ENCODE results near the gene WWOX. TPM values are rescaled to one million over a fixed set of nuclear protein-coding genes. Genes with fewer than 3 reads are reported as not detected.

WWOX gene
- total and polyA plus RNA-seq, 2 donors = 15.3 to 28.4 TPM

DNA sequence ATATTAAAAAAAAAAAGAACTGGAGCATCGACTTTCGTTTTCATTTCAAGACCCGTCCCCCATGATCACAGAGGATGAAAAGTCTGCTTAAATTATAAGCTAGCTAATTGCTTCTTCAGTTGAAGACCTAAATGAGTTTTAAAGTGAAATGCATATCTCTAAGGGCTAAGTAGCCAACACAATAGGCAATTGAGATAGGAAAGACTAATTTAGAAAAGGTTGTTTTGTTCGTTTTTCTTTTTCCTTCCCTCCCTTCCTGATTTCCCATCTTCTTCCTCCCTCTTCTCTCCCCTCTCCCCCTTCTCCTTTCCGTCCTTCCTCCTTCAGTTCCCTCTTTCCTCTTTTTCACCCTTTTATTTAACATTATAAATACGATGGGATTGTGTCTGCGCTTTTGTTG is 377.2 kb downstream of the WWOX start:
- no peaks in the 10 kb centered on the region for H3K4me1 ChIP-seq (ENCODE audit: insufficient read depth)
- no peak overlapping the region for H3K27ac ChIP-seq (ENCODE audit: low read depth)
- H3K36me3 ChIP-seq (ENCODE audit: insufficient read depth) = no peaks in the 10 kb centered on the region
- DNase-seq (ENCODE audit: extremely low spot score) = no peak
- no peak overlapping the region for H3K4me3 ChIP-seq (ENCODE audit: low read depth, low read length)
- 94% methylated on average over 7 of the region's 7 CpGs for WGBS

DNA sequence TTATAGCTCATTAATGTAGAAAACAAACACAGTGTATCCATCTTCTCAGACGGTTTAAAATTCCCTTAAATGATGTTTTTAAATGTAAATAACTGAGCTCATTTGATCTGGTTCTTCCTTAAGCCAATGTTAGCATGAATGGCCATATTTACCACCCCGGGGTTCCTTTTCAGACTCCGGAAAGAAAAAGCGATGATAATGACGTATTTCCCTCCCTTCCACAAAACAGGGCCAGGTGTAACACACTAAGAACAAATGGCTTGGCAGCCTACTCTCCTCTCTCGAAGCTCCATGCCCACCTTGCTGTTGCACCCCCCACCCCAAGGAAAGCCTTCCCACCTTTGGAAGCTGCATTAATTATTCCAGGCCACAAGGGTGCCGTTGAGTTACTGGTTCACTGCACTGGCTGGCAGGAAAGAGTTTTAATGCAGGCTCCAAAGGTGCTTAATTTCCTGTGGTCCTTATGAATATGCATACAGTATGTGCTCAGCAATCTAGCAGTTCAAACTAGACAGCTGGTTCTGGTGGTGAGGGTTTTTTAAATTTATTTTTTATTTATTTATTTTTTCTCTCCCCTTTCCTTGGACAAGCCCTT is 378.9 kb downstream of the WWOX start:
- Histone ChIP-seq H3K4me3 (ENCODE audit: low read depth, low read length) (no peak overlapping the region), H3K4me1 (ENCODE audit: insufficient read depth) (no peaks in the 10 kb centered on the region), H3K27ac (ENCODE audit: low read depth) (no peak overlapping the region), H3K36me3 (ENCODE audit: insufficient read depth) (no peaks in the 10 kb centered on the region)
- 80% methylated on average over 7 of the region's 7 CpGs for WGBS
- no peak for DNase-seq (ENCODE audit: extremely low spot score)

DNA sequence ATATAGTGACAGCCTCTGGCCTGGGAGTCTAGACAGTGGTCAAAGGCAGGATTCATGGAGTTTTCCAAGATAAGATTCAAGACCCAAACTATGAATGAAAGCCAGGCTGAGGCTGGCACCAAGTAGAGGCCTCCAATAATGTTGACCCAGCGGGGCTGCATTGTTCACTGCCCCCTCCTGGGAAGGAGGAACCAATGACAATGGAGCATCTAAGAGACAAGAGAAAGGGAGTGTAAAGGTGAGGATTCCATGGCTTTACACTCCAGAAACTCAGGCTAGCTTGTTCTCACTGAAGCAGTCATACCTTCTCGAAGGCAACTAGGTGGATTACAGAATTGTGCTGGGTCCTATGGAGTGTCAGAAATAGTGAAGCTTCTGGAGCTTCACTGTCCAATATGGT is 380.3 kb downstream of the WWOX start:
- Histone ChIP-seq H3K4me3 (ENCODE audit: low read depth, low read length) (no peak overlapping the region), H3K36me3 (ENCODE audit: insufficient read depth) (no peaks in the 10 kb centered on the region), H3K27ac (ENCODE audit: low read depth) (no peak overlapping the region), H3K4me1 (ENCODE audit: insufficient read depth) (no peaks in the 10 kb centered on the region)
- 99% methylated on average over 2 of the region's 2 CpGs for WGBS
- DNase-seq (ENCODE audit: extremely low spot score) = no peak

DNA sequence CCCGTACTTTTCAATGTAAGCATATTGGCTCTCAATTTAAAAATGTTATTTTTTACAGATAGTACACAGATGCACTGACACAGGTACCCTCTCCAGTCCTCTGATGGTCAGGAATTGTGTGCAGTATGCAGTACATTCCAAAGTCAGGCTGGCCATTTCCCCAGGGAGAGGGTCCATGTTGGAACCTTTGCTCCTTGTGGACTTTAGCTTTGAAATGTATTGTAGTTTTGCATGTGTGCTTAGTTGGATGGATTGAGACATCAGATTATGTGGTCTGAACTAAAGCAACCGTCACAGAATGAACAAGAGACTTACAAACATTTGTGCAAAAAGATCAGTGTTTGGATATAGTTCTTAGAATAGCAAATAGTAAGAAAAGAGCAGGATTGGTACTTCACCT is 381.1 kb downstream of the WWOX start:
- Histone ChIP-seq H3K4me1 (ENCODE audit: insufficient read depth) (no peaks in the 10 kb centered on the region), H3K27ac (ENCODE audit: low read depth) (no peak overlapping the region), H3K36me3 (ENCODE audit: insufficient read depth) (no peaks in the 10 kb centered on the region), H3K4me3 (ENCODE audit: low read depth, low read length) (no peak overlapping the region)
- DNase-seq (ENCODE audit: extremely low spot score) = no peak
- WGBS = 63% methylated on average over 2 of the region's 2 CpGs

DNA sequence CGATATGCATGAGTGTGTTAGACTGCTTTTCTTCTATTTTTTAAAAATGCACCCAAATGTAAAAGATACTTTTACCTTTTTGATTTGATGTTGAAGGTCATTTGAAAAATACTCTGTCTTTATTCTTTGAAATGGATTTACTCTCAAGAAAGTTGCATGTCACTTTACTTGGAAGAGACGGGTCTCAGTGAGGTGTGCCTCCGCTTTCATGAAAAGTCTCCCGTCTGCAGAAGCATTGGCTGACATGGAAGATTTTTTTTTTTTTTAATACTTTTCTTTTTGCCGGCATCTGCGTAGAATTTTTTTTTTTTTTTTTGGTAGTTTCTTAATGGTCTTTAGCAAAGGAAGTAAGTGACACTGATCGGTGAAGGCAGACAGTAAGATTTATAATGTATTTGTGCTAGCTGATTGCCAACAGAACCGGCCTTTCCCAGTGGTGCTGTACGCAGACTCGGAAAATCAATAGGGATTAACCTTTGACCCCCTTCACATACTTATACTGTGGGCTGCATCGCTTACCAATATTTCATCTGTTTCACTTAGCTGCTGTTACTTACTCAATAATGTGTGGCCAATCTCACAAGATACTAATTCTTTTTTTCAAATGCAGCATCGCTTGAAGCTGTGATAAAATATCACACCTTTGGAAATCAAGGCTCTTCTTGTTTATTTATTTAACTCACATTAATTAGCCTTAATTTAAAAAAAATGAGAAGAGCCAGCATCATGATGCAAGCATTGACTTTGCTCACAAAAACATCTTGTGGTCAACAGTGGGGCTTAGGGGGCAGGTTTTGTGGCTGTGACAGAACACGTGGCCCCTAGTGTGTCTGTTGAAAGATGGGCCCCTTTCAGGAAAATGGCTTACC is 383.9 kb downstream of the WWOX start:
- Histone ChIP-seq H3K4me1 (ENCODE audit: insufficient read depth) (no peaks in the 10 kb centered on the region), H3K36me3 (ENCODE audit: insufficient read depth) (no peaks in the 10 kb centered on the region), H3K27ac (ENCODE audit: low read depth) (no peak overlapping the region), H3K4me3 (ENCODE audit: low read depth, low read length) (no peak overlapping the region)
- 93% methylated on average over 13 of the region's 13 CpGs for WGBS
- DNase-seq (ENCODE audit: extremely low spot score) = no peak

DNA sequence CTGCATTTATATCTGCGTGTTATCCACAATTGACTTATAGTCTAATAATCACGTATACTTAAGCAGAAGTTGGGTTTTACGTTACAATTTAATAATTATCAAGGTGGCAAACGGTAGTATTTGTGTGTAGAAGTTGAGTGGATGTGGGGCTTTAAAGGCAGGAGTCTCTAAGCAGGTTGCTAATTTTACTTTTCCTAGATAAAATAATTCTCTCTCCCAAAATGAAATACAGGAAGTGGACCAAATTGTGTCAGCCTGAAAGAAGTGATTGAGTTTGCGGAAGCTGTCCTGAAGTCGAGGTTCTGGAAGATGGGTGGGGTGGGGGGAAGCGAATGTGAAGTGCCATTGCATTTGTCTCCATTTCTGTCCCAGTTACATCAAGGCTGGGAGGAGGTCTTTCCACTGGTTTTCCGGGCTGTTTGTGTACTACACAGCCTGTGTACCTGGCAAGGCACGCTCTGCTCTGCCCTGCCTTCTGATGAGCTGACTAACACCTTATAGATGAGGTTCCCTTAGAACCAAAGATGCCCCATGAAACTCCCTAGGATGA is 385.1 kb downstream of the WWOX start:
- H3K36me3 ChIP-seq (ENCODE audit: insufficient read depth) = no peaks in the 10 kb centered on the region
- no peak for DNase-seq (ENCODE audit: extremely low spot score)
- no peak overlapping the region for H3K4me3 ChIP-seq (ENCODE audit: low read depth, low read length)
- 96% methylated on average over 9 of the region's 9 CpGs for WGBS
- no peak overlapping the region for H3K27ac ChIP-seq (ENCODE audit: low read depth)
- no peaks in the 10 kb centered on the region for H3K4me1 ChIP-seq (ENCODE audit: insufficient read depth)

DNA sequence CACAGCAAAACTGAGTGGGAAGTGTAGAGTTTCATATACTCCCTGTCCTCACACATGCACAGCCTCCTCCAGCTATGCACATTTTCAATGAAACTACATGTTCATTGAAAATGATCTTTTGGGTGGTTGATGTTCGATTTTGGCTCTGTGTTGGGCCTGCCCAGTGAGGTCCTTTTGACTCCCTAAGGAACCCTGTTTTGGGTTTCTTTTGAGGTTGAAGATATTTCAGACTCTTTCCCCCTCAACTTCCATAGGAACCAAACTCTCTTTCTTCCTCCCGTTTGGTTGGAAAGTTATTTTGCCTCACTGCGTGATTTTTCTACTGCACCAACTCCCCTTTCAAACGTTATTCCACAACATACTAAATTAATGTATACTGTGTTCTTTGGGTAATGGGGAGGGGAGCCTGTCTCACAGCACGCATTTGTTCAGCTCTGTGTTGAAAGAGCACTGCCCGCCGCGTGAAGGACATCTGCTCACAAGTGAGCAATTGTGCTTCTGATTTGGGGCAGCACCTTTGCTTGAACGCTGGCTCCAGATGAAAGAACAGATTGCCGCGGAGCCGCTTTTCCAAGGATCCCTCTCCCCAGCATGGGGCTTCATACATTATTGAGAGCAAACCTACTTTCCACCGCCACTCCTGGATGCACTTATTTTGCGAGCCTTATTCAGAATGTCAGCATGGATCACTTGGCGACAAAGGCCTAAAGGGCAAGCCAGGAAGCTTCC is 385.9 kb downstream of the WWOX start:
- no peak for DNase-seq (ENCODE audit: extremely low spot score)
- Histone ChIP-seq H3K4me3 (ENCODE audit: low read depth, low read length) (no peak overlapping the region), H3K4me1 (ENCODE audit: insufficient read depth) (no peaks in the 10 kb centered on the region), H3K27ac (ENCODE audit: low read depth) (no peak overlapping the region), H3K36me3 (ENCODE audit: insufficient read depth) (no peaks in the 10 kb centered on the region)
- 85% methylated on average over 15 of the region's 15 CpGs for WGBS

DNA sequence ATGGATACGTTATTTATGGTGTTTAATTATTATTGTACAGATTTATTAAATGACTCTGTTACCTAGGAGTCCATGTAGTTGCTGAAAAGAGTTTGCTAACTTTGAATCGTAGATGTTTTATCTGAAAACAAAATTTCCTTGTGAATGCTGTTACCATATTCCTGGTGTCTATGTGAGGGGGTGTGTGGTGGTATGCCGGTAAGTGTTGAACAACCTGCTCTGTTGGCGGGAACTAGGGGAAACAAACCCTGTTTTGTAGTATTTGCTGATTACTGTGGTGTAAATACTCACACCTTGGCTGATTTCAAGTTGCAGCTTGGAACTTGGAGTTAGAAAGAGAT is 386.4 kb downstream of the WWOX start:
- DNase-seq (ENCODE audit: extremely low spot score) = no peak

DNA sequence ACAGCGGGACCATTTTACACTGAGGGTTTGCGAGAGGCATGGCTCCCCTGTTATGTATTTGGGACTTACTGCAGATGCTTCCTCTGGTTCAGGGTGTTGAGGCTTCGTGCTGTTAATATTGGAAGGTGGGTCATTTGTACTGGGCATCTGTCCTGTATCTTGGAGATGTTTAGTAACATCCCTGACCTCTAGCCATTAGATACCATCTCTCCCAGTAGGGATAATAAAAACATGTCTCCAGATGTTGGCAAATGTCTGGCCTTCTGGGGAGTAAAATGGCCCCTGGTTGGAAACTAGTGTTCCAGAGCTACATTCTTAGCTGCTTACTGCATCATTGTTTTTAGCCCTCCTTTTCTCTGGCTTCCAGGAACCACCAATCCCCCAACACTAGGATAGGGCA is 388.0 kb downstream of the WWOX start:
- 93% methylated on average over 3 of the region's 3 CpGs for WGBS
- Histone ChIP-seq H3K27ac (ENCODE audit: low read depth) (no peak overlapping the region), H3K4me3 (ENCODE audit: low read depth, low read length) (no peak overlapping the region), H3K4me1 (ENCODE audit: insufficient read depth) (no peaks in the 10 kb centered on the region), H3K36me3 (ENCODE audit: insufficient read depth) (no peaks in the 10 kb centered on the region)
- no peak for DNase-seq (ENCODE audit: extremely low spot score)

More for the DNA sequence above, 386.4 kb downstream of the WWOX start:
- Histone ChIP-seq H3K36me3 (ENCODE audit: insufficient read depth) (no peaks in the 10 kb centered on the region), H3K4me3 (ENCODE audit: low read depth, low read length) (no peak overlapping the region), H3K27ac (ENCODE audit: low read depth) (no peak overlapping the region), H3K4me1 (ENCODE audit: insufficient read depth) (no peaks in the 10 kb centered on the region)
- WGBS = 93% methylated on average over 4 of the region's 4 CpGs

DNA sequence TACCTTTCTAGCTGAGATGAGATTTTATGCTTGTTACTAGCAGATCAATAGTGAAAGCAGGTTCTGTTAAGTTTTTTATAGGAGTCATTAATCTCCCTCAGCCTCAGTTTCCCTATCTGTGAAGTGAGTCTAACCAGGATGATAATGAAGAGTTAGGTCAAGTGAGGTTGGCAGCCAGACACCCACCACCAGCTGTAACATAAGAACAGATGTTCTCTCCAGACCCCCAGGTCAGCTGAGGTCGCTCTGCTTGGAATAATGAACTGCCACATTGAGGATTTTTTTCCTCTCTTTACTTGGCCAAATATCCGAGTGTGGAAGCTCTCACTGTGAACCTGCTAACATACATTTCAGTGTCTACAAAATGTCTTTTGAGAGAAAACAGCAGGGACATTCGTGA is 389.6 kb downstream of the WWOX start:
- Histone ChIP-seq H3K27ac (ENCODE audit: low read depth) (no peak overlapping the region), H3K4me1 (ENCODE audit: insufficient read depth) (no peaks in the 10 kb centered on the region), H3K4me3 (ENCODE audit: low read depth, low read length) (no peak overlapping the region), H3K36me3 (ENCODE audit: insufficient read depth) (no peaks in the 10 kb centered on the region)
- no peak for DNase-seq (ENCODE audit: extremely low spot score)
- WGBS = 47% methylated on average over 3 of the region's 3 CpGs

DNA sequence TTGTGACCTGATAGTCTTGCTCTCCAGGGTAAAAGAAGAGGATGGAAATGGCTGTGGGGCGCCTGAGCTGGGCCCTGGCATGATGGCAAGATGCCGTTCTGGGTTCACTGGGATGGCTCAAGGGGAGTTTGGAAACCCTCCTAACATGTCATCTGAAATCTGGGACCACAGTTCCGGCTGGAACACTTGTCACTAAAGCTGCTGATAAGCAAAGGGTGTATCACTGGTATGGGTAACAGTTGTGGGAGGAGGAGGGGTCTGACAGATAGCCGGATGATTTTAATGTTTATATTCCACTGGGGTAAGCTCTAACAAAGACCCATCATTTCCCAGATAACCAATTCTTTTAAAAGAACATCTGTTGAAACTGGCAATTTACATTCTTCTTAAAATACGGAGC is 390.2 kb downstream of the WWOX start:
- Histone ChIP-seq H3K4me3 (ENCODE audit: low read depth, low read length) (no peak overlapping the region), H3K36me3 (ENCODE audit: insufficient read depth) (no peaks in the 10 kb centered on the region), H3K27ac (ENCODE audit: low read depth) (no peak overlapping the region), H3K4me1 (ENCODE audit: insufficient read depth) (no peaks in the 10 kb centered on the region)
- 71% methylated on average over 5 of the region's 5 CpGs for WGBS
- no peak for DNase-seq (ENCODE audit: extremely low spot score)

DNA sequence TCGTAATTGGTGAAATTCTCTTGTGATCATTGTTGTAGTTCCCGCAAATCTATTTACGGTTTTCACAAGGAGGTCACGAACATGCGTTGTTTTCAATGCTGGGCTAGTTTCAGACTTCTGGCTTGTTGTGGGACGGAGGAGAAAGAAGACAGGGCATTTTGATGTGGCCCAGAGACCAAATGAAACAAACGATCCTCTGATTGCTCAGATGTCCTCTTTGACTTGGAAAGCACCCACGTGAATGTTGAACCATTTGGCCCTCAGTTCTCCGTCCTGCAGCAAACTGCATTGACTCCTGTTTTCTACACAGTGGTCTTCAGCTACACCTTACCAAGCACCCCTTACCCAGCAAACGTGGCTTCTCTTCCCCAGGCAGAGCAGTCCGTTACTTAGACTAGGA is 391.0 kb downstream of the WWOX start:
- Histone ChIP-seq H3K4me3 (ENCODE audit: low read depth, low read length) (no peak overlapping the region), H3K27ac (ENCODE audit: low read depth) (no peak overlapping the region)
- WGBS = 87% methylated on average over 11 of the region's 11 CpGs

DNA sequence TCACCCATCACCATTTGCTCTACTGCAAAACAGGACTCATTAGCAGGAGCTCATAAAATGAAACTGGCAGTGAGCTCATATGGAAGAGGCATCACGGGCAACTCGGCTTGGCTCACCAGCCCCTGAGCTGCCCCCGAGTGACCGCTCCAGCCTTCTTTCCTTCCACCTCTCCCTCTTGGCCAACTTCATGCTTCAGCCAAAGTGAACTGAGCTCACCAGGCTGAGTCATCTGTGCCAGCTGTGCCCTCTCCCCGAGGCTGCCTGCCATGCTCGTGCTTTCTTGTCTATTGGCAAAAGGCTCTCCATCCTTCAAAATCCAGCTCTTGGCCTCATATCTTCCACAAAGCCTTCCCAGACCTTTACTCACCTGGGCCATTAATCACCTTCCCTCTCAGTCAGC is 391.4 kb downstream of the WWOX start:
- no peak overlapping the region for H3K27ac ChIP-seq (ENCODE audit: low read depth)
- no peaks in the 10 kb centered on the region for H3K36me3 ChIP-seq (ENCODE audit: insufficient read depth)
- no peaks in the 10 kb centered on the region for H3K4me1 ChIP-seq (ENCODE audit: insufficient read depth)
- H3K4me3 ChIP-seq (ENCODE audit: low read depth, low read length) = no peak overlapping the region
- WGBS = 97% methylated on average over 6 of the region's 6 CpGs
- no peak for DNase-seq (ENCODE audit: extremely low spot score)

More for the DNA sequence above, 391.0 kb downstream of the WWOX start:
- DNase-seq (ENCODE audit: extremely low spot score) = no peak
- H3K4me1 ChIP-seq (ENCODE audit: insufficient read depth) = no peaks in the 10 kb centered on the region
- no peaks in the 10 kb centered on the region for H3K36me3 ChIP-seq (ENCODE audit: insufficient read depth)

DNA sequence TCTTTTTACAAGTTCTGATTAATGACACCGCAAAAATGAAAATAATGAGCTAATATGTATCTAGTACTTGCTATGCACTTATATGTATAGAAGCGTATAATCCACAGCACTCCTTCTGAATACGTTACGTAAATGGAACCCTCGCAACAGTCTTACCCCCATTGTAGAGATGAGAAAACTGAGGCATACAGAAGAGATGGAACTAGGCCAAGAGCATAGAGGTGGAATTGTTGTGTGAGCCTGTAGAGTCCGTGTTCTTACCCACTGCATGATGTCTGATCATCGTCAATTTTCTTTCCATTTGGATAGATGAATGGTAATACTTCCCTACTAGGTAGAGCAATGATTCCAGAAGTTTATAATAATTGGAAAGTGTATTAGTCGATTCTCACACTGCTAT is 394.1 kb downstream of the WWOX start:
- Histone ChIP-seq H3K36me3 (ENCODE audit: insufficient read depth) (no peaks in the 10 kb centered on the region), H3K4me1 (ENCODE audit: insufficient read depth) (no peaks in the 10 kb centered on the region), H3K27ac (ENCODE audit: low read depth) (no peak overlapping the region), H3K4me3 (ENCODE audit: low read depth, low read length) (no peak overlapping the region)
- no peak for DNase-seq (ENCODE audit: extremely low spot score)
- 97% methylated on average over 8 of the region's 8 CpGs for WGBS

Measured in urinary bladder (tissue), 4 donors.